B cell (primary cell): ENCODE results near the gene TNFSF12. TPM values are rescaled to one million over a fixed set of nuclear protein-coding genes. Genes with fewer than 3 reads are reported as not detected.

Source experiments
- ATAC-seq: fragments of 200-7000 bp; cut with Tn5 transposase; one replicate; pipeline ENCODE4 v1.10.0; 2021; ENCODE audit warnings: low read depth, mild to moderate bottlenecking, moderate number of reproducible peaks, moderate library complexity
- CTCF ChIA-PET: fragments of 350-600 bp; sonication (Branson Sonifier 250); formaldehyde crosslinking; loops from one replicate; lab custom pipeline; 2021; ENCODE audit warnings: antibody characterized with exemption, inconsistent platforms; lab: Charles Lee
- POLR2A ChIA-PET: fragments of 350-600 bp; sonication (Branson Sonifier 250); formaldehyde crosslinking; loops from one replicate; lab custom pipeline; 2021; ENCODE audit warnings: antibody characterized with exemption; lab: Charles Lee
- DNase-seq: peaks from one replicate; pipeline ENCODE4 v3.0.0; 2013
- H2AFZ ChIP-seq: 2 replicates; pipeline ENCODE4 v1.6.1; 2012; ENCODE audit warnings: mild to moderate bottlenecking, low read depth, low read length; ENCODE audit not compliant: insufficient read depth, poor library complexity, severe bottlenecking
- H3K27ac ChIP-seq, 2 donors: 1 replicate in 1 of 2; 2 replicates in 1 of 2; pipeline ENCODE4 v1.5.1; 2012 to 2013; ENCODE audit warnings: low read length in 2 of 2, mild to moderate bottlenecking in 2 of 2, moderate library complexity in 1 of 2
- H3K27me3 ChIP-seq, 4 experiments: fragments of 200-600 bp in 1 of 4; sonication (generic) in 1 of 4; replicated peaks in 1 of 4; 1 replicate in 2 of 4; 2 replicates in 2 of 4; pipeline versions ENCODE4 v1.6.1 to v1.7.0; 2013 to 2016; ENCODE audit warnings: low read length in 3 of 4, mild to moderate bottlenecking in 2 of 4, mixed read lengths in 1 of 4, moderate library complexity in 1 of 4; ENCODE audit not compliant: insufficient read depth in 4 of 4, control insufficient read depth in 3 of 4; ENCODE audit errors: control extremely low read depth in 1 of 4
- H3K36me3 ChIP-seq, 2 experiments: replicated peaks in 1 of 2; 1 replicate in 1 of 2; 2 replicates in 1 of 2; pipeline versions ENCODE4 v1.6.1 to v1.7.1; 2013; ENCODE audit warnings: low read length in 1 of 2; ENCODE audit not compliant: insufficient read depth in 2 of 2, control insufficient read depth in 1 of 2; ENCODE audit errors: control extremely low read depth in 1 of 2, extremely low read depth in 1 of 2
- H3K4me1 ChIP-seq, 2 donors: fragments of 200-600 bp in 1 of 2; sonication (generic) in 1 of 2; 1 replicate in 1 of 2; 2 replicates in 1 of 2; pipeline versions ENCODE4 v1.5.1 to v1.6.1; 2013 to 2017; ENCODE audit warnings: low read length in 2 of 2; ENCODE audit not compliant: control insufficient read depth in 2 of 2, insufficient read depth in 2 of 2
- H3K4me2 ChIP-seq: replicated peaks from 2 replicates; pipeline ENCODE3; 2012; ENCODE audit warnings: mild to moderate bottlenecking, low read depth, low read length; ENCODE audit not compliant: poor library complexity, severe bottlenecking
- H3K4me3 ChIP-seq, 5 experiments: fragments of 200-600 bp in 1 of 5; sonication (generic) in 1 of 5; 1 replicate in 3 of 5; 2 replicates in 2 of 5; pipeline versions ENCODE4 v1.5.1 to v1.7.0; 2011 to 2016; ENCODE audit warnings: low read length in 4 of 5, mild to moderate bottlenecking in 4 of 5, low read depth in 2 of 5, control low read depth in 1 of 5, moderate library complexity in 1 of 5; ENCODE audit not compliant: insufficient read depth in 1 of 5; ENCODE audit errors: control extremely low read depth in 1 of 5, extremely low read depth in 1 of 5
- H3K79me2 ChIP-seq: fragments of 200-600 bp; sonication (generic); one replicate; pipeline ENCODE4 v1.6.0; 2016; ENCODE audit warnings: low read length; ENCODE audit not compliant: control insufficient read depth, insufficient read depth
- H3K9ac ChIP-seq: fragments of 200-600 bp; sonication (generic); 2 replicates; pipeline ENCODE4 v1.6.1; 2017; ENCODE audit warnings: mild to moderate bottlenecking, low read length, moderate library complexity
- H3K9me3 ChIP-seq, 3 donors: one replicate each; pipeline versions ENCODE4 v1.6.1 to v1.7.1; 2013; ENCODE audit warnings: low read length in 2 of 3; ENCODE audit not compliant: control insufficient read depth in 2 of 3, insufficient read depth in 1 of 3; ENCODE audit errors: control extremely low read depth in 1 of 3
- H4K20me1 ChIP-seq: 2 replicates; pipeline ENCODE4 v1.6.0; 2012; ENCODE audit warnings: mild to moderate bottlenecking, low read length; ENCODE audit not compliant: insufficient read depth, control insufficient read depth, poor library complexity, severe bottlenecking
- H3K27ac Mint-ChIP-seq: one replicate; pipeline ENCODE4 v1.8.0; 2021; ENCODE audit warnings: mixed read lengths
- H3K27me3 Mint-ChIP-seq: one replicate; pipeline ENCODE4 v1.8.0; 2021; ENCODE audit warnings: mixed read lengths
- H3K4me1 Mint-ChIP-seq: one replicate; pipeline ENCODE4 v1.8.0; 2021; ENCODE audit warnings: mixed read lengths
- H3K4me3 Mint-ChIP-seq: one replicate; pipeline ENCODE4 v1.8.0; 2021; ENCODE audit warnings: mixed read lengths
- H3K9me3 Mint-ChIP-seq: one replicate; pipeline ENCODE4 v1.8.0; 2022; ENCODE audit warnings: mixed read lengths; ENCODE audit not compliant: insufficient read depth
- CTCF ChIP-seq: fragments of 200-600 bp; IDR thresholded peaks from one replicate; pipeline ENCODE4 v1.8.0; 2022; ENCODE audit warnings: antibody characterized with exemption, mild to moderate bottlenecking
- EZH2 ChIP-seq: IDR thresholded peaks from 2 replicates; pipeline ENCODE4 v1.6.1; 2012; ENCODE audit warnings: borderline replicate concordance, low read depth, mild to moderate bottlenecking, moderate library complexity, low read length; ENCODE audit not compliant: insufficient read depth, poor library complexity, severe bottlenecking
- WGBS: methylation state at CpG from one replicate; pipeline ENCODE4 v1.1.5; 2013; ENCODE audit warnings: missing lambda C conversion rate; ENCODE audit not compliant: insufficient coverage; 5-methylcytosine and 5-hydroxymethylcytosine counted together
- intact Hi-C: fragments of 100-400 bp; cut with micrococcal nuclease; formaldehyde crosslinking; loops from one replicate; pipeline ENCODE4 v1.10.0; 2022
- polyA plus RNA-seq: library from polyadenylated mRNA; depleted of rRNA; stranded (reverse); fragments of >200 nt; gene quantifications from 2 replicates; pipeline ENCODE4 v1.2.3, GENCODE V29; 2012
- total RNA-seq, 2 donors: library from RNA; stranded (reverse); fragments of 120-200 nt in 1 of 2; gene quantifications; 1 replicate in 1 of 2; 2 replicates in 1 of 2; pipeline versions ENCODE4 v1.2.3 to v1.2.4, GENCODE V29; 2013 to 2022

Gene TNFSF12
- total and polyA plus RNA-seq, 2 donors (not counting 1 experiment from before 2014, with no cell fraction given): 40.6 to 53.4 TPM

GRCh38 chr17:7508846-7509245 lies 40.0 kb upstream of the TNFSF12 start:
- Histone ChIP-seq H3K27me3 (no peaks in the 10 kb centered on the region), H3K4me2 (no peak overlapping the region), H3K4me3 (no peak overlapping the region), H3K79me2 (no peaks in the 10 kb centered on the region), H4K20me1 (no peaks in the 10 kb centered on the region), H2AFZ (no peak overlapping the region), H3K9me3 (no peaks in the 10 kb centered on the region), H3K36me3 (peaks cover 11 to 80% of the 10 kb centered on the region in 2 experiments), H3K9ac (no peak overlapping the region), H3K27ac (no peak overlapping the region), H3K4me1 (no peaks in the 10 kb centered on the region)
- Mint-ChIP-seq H3K9me3 (no peaks in the 10 kb centered on the region), H3K27me3 (no peaks in the 10 kb centered on the region), H3K4me3 (no peak overlapping the region), H3K27ac (no peak overlapping the region), H3K4me1 (no peaks in the 10 kb centered on the region)
- ChIA-PET CTCF (interaction anchor here (2.1 to 4.0 kb wide), 3 partner anchors 52 to 153 kb away, joined by 6 to 25 read pairs (median 6); partner anchors contain the start of gene TMEM102), POLR2A (interaction anchor here (0.5 to 0.6 kb wide), 2 partner anchors 39 to 44 kb away, joined by 3 to 9 read pairs; no protein-coding TSS in a partner anchor)
- TF ChIP-seq EZH2 (no peak), CTCF (no peak)
- ATAC-seq (no peak), DNase-seq (no peak)
- WGBS: 99% methylated on average over 7 of the region's 9 CpGs
- intact Hi-C loops: no loop called here

GRCh38 chr17:7509937-7510336 lies 38.9 kb upstream of the TNFSF12 start:
- ATAC-seq: no peak
- ChIA-PET POLR2A (interaction anchor here (0.6 kb wide), 1 partner anchor 71 kb away, joined by 3 read pairs; no protein-coding TSS in a partner anchor), CTCF (interaction anchor here (2.5 to 4.0 kb wide), 2 partner anchors 51 to 74 kb away, joined by 6 to 25 read pairs; partner anchors contain the start of gene TMEM102)
- no peaks in the 10 kb centered on the region for H3K4me1 ChIP-seq
- no peak overlapping the region for H3K9ac ChIP-seq
- H3K9me3 Mint-ChIP-seq: no peaks in the 10 kb centered on the region
- H2AFZ ChIP-seq: no peak overlapping the region
- H3K4me3 Mint-ChIP-seq: no peak overlapping the region
- H3K79me2 ChIP-seq: no peaks in the 10 kb centered on the region
- no peak for DNase-seq
- no peaks in the 10 kb centered on the region for H3K27me3 ChIP-seq
- H3K27me3 Mint-ChIP-seq: no peaks in the 10 kb centered on the region
- intact Hi-C loops: no loop called here
- H4K20me1 ChIP-seq: no peaks in the 10 kb centered on the region
- H3K36me3 ChIP-seq: peaks cover 11 to 74% of the 10 kb centered on the region in 2 experiments
- no peak overlapping the region for H3K4me2 ChIP-seq
- no peaks in the 10 kb centered on the region for H3K9me3 ChIP-seq
- H3K27ac Mint-ChIP-seq: no peak overlapping the region
- TF ChIP-seq CTCF (no peak), EZH2 (no peak)
- H3K27ac ChIP-seq: no peak overlapping the region
- no peaks in the 10 kb centered on the region for H3K4me1 Mint-ChIP-seq
- no peak overlapping the region for H3K4me3 ChIP-seq
- WGBS: 90% methylated on average over 2 of the region's 5 CpGs
